ENCODE results near the gene CACNA1G. TPM values are rescaled to one million over a fixed set of nuclear protein-coding genes. Genes with fewer than 3 reads are reported as not detected.

CACNA1G gene
- total RNA-seq, 1 donor from 2014 or later, result not detected

DNA sequence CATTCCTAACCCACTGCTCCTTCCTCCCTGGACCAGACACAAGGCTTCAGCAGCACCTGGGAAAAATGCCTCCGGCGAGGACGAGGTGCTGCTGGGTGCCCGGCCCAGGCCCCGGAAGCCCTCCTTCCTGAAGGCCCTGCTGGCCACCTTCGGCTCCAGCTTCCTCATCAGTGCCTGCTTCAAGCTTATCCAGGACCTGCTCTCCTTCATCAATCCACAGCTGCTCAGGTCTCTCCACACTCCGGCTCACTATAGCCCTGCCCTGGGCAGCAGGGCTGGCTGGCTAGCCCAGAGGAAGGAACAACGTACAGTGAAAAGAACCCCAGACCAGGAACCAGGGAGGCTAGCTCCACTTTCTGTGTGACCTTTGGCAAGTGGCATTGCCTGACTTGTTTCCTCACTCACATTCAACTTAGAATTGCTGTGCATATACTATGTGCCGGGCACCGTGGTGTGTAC lies 100.4 kb downstream of the CACNA1G start:
- no peak for DNase-seq (ENCODE audit: low spot score)
- TF ChIP-seq, protein P1, sequence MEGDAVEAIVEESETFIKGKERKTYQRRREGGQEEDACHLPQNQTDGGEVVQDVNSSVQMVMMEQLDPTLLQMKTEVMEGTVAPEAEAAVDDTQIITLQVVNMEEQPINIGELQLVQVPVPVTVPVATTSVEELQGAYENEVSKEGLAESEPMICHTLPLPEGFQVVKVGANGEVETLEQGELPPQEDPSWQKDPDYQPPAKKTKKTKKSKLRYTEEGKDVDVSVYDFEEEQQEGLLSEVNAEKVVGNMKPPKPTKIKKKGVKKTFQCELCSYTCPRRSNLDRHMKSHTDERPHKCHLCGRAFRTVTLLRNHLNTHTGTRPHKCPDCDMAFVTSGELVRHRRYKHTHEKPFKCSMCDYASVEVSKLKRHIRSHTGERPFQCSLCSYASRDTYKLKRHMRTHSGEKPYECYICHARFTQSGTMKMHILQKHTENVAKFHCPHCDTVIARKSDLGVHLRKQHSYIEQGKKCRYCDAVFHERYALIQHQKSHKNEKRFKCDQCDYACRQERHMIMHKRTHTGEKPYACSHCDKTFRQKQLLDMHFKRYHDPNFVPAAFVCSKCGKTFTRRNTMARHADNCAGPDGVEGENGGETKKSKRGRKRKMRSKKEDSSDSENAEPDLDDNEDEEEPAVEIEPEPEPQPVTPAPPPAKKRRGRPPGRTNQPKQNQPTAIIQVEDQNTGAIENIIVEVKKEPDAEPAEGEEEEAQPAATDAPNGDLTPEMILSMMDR (IDR thresholded peaks at IDR 0.05; ENCODE audit: unreplicated experiment), result no peak
- Mint-ChIP-seq H3K36me3 (ENCODE audit: low read depth, unreplicated experiment) (peaks cover 4% of the 10 kb centered on the region), H3K4me3 (ENCODE audit: unreplicated experiment) (no peak overlapping the region), H3K27ac (ENCODE audit: unreplicated experiment) (peak overlapping the region; percentile 94), H3K9me3 (ENCODE audit: unreplicated experiment) (no peaks in the 10 kb centered on the region), H3K27me3 (ENCODE audit: unreplicated experiment) (peaks cover 25% of the 10 kb centered on the region), H3K4me1 (ENCODE audit: unreplicated experiment) (peaks cover 28% of the 10 kb centered on the region)

DNA sequence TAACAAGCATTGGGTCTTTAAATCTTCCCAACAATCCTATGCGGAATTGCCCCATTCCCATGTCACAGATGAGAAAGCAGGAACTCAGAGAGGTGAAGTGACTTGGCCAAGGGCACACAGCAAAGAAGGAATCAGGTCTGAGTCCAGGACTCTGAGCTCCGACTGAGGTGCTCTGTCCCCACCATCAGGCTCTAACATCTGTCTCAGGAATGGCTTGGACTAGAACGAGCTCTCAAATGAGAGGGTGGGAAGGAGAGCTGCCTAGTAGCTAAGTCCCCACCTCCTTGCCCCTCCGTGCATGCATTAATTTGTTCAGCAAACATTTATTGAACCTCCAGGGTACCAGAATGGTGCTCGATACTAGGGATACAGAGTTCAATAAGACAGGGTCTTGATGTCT lies 100.8 kb downstream of the CACNA1G start:
- Mint-ChIP-seq H3K27ac (ENCODE audit: unreplicated experiment) (peak overlapping the region; percentile 94), H3K27me3 (ENCODE audit: unreplicated experiment) (peaks cover 25% of the 10 kb centered on the region), H3K36me3 (ENCODE audit: low read depth, unreplicated experiment) (peaks cover 4% of the 10 kb centered on the region), H3K4me1 (ENCODE audit: unreplicated experiment) (peaks cover 28% of the 10 kb centered on the region), H3K4me3 (ENCODE audit: unreplicated experiment) (no peak overlapping the region), H3K9me3 (ENCODE audit: unreplicated experiment) (no peaks in the 10 kb centered on the region)
- TF ChIP-seq, protein P1 (IDR thresholded peaks at IDR 0.05; ENCODE audit: unreplicated experiment), result no peak
- DNase-seq (ENCODE audit: low spot score), result no peak

DNA sequence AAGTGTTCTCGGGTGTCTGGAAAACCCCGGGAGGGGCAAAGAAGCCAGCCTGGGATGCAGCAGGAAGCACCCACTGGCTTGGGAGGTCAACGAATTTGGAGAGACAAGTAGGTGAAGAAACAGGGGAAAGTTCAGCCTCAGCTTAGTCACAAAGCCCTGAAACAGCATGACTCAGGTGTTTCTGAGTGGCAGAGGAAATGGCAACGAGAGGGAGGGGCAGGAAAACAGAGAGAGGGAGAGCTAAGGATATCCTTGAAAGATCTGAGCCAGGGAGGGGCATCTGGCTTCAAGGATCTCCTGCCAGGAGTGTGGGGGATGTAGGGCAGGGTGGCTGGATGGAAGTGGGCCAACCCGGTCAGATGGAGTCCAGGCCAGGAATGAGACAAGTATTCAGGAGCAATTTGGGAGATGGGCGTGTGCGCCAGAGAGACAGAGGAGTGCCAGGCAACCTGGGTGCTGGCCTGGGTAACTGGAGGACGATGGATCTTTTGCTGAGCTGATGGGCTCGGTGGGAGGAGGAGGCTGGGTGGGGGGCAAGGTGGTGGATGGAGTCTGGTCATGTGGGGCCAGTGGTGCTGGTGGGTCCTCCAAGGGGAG lies 101.4 kb downstream of the CACNA1G start:
- Mint-ChIP-seq H3K27ac (ENCODE audit: unreplicated experiment) (peak overlapping the region; percentile 94), H3K36me3 (ENCODE audit: low read depth, unreplicated experiment) (peaks cover 4% of the 10 kb centered on the region), H3K9me3 (ENCODE audit: unreplicated experiment) (no peaks in the 10 kb centered on the region), H3K4me3 (ENCODE audit: unreplicated experiment) (peak overlapping the region; percentile 33), H3K27me3 (ENCODE audit: unreplicated experiment) (peaks cover 25% of the 10 kb centered on the region), H3K4me1 (ENCODE audit: unreplicated experiment) (peaks cover 28% of the 10 kb centered on the region)
- DNase-seq (ENCODE audit: low spot score), result peak; percentile 42
- TF ChIP-seq, protein P1 (IDR thresholded peaks at IDR 0.05; ENCODE audit: unreplicated experiment), result no peak

DNA sequence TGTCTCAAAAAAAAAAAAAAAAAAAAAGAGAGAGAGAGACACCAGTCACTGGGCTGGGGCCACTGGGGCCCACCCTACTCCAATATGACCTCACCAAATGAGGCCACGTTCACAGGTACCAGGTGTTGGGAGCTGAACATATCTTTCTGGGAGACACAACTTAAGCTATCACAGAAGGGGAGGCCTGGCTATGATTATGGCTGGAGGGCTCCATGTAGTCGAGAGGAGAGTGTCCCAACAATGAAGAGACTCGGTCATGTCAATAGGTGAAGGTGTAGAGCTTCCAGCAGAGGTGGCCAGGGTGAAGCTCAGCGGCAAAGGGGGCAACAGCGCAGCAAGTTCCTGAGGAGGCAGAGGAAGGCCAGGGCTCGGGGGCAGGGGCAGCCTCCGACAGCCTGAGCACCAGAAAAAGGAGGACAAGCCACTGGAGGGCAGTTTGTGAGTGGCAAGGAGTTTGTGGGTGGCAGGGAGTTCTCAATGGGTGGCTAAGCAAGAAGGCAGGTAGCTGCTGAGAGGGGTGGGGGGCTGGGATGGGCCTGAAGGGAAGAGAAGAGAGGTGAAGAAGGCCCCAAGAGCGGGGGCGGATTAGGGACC lies 102.2 kb downstream of the CACNA1G start:
- Mint-ChIP-seq H3K27ac (ENCODE audit: unreplicated experiment) (peak overlapping the region; percentile 20), H3K36me3 (ENCODE audit: low read depth, unreplicated experiment) (peaks cover 4% of the 10 kb centered on the region), H3K9me3 (ENCODE audit: unreplicated experiment) (no peaks in the 10 kb centered on the region), H3K4me3 (ENCODE audit: unreplicated experiment) (no peak overlapping the region), H3K4me1 (ENCODE audit: unreplicated experiment) (peaks cover 28% of the 10 kb centered on the region), H3K27me3 (ENCODE audit: unreplicated experiment) (peaks cover 25% of the 10 kb centered on the region)
- no peak for DNase-seq (ENCODE audit: low spot score)
- TF ChIP-seq, protein P1 (IDR thresholded peaks at IDR 0.05; ENCODE audit: unreplicated experiment), result no peak

DNA sequence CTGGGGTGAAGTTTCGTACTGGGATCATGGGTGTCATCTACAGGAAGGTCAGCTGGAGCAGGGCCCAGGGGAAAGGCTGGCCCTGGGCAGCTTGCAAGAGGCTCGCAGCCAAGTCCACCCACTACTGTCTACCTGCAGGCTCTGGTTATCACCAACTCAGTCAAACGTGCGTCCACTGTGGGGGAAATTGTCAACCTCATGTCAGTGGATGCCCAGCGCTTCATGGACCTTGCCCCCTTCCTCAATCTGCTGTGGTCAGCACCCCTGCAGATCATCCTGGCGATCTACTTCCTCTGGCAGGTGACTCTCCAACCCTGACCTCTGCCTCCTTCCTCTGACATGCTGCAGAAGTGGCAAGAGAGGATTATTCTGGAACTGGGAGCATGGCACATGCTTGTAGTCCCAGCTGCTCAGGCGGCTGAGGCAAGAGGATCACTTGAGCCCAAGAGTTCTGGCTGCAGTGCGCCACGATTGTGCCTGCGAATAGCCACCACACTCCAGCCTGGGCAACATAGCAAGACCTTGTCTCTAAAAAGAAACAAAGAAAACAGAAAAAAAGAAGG lies 103.4 kb downstream of the CACNA1G start:
- H3K36me3 Mint-ChIP-seq (ENCODE audit: low read depth, unreplicated experiment), result peaks cover 4% of the 10 kb centered on the region
- no peak overlapping the region for H3K4me3 Mint-ChIP-seq (ENCODE audit: unreplicated experiment)
- peaks cover 31% of the 10 kb centered on the region for H3K4me1 Mint-ChIP-seq (ENCODE audit: unreplicated experiment)
- DNase-seq (ENCODE audit: low spot score), result no peak
- TF ChIP-seq, protein P1 (IDR thresholded peaks at IDR 0.05; ENCODE audit: unreplicated experiment), result no peak
- H3K9me3 Mint-ChIP-seq (ENCODE audit: unreplicated experiment), result no peaks in the 10 kb centered on the region
- H3K27ac Mint-ChIP-seq (ENCODE audit: unreplicated experiment), result peak overlapping the region; percentile 18
- peaks cover 28% of the 10 kb centered on the region for H3K27me3 Mint-ChIP-seq (ENCODE audit: unreplicated experiment)
